ENCODE results near the gene CPB1. TPM values are rescaled to one million over a fixed set of nuclear protein-coding genes. Genes with fewer than 3 reads are reported as not detected.

Gene CPB1
- total and polyA plus RNA-seq, 10 donors, result 0.43 to 58.4 (median 16.6) TPM

GRCh38 chr3:148884261-148884660 is 56.6 kb downstream of the CPB1 start:
- no peaks in the 10 kb centered on the region for H3K4me1 ChIP-seq
- intact Hi-C loops (cut with DNase I; ENCODE audit: low total_unique reads), result no loop called here
- no peaks in the 10 kb centered on the region for H3K36me3 ChIP-seq
- H3K9me3 ChIP-seq, result no peaks in the 10 kb centered on the region
- no peak for DNase-seq
- no peaks in the 10 kb centered on the region for H3K27me3 ChIP-seq (replicated peaks in 1 of 7)
- TF ChIP-seq POLR2A (IDR thresholded peaks at IDR 0.05) (no peak), POLR2AphosphoS5 (IDR thresholded peaks at IDR 0.05) (no peak)
- TF ChIP-seq, protein P1, sequence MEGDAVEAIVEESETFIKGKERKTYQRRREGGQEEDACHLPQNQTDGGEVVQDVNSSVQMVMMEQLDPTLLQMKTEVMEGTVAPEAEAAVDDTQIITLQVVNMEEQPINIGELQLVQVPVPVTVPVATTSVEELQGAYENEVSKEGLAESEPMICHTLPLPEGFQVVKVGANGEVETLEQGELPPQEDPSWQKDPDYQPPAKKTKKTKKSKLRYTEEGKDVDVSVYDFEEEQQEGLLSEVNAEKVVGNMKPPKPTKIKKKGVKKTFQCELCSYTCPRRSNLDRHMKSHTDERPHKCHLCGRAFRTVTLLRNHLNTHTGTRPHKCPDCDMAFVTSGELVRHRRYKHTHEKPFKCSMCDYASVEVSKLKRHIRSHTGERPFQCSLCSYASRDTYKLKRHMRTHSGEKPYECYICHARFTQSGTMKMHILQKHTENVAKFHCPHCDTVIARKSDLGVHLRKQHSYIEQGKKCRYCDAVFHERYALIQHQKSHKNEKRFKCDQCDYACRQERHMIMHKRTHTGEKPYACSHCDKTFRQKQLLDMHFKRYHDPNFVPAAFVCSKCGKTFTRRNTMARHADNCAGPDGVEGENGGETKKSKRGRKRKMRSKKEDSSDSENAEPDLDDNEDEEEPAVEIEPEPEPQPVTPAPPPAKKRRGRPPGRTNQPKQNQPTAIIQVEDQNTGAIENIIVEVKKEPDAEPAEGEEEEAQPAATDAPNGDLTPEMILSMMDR (IDR thresholded peaks at IDR 0.05 in 8 of 11, conservative IDR thresholded peaks at IDR 0.05 in 3 of 11), result no peak
- H3K27ac ChIP-seq, result no peak overlapping the region
- no peak overlapping the region for H3K4me3 ChIP-seq

- 67 to 79% (median 70%) methylated on average over 2 of the region's 2 CpGs for WGBS, 5 donors
- Histone ChIP-seq H3K27me3 (replicated peaks in 1 of 7) (no peaks in the 10 kb centered on the region), H3K9me3 (peaks cover 0 to 5% (median 0%) of the 10 kb centered on the region in 8 donors), H3K4me3 (no peak overlapping the region), H3K36me3 (no peaks in the 10 kb centered on the region), H3K27ac (no peak overlapping the region), H3K4me1 (no peaks in the 10 kb centered on the region)
- intact Hi-C loops (cut with DNase I; ENCODE audit: low total_unique reads), result no loop called here
- DNase-seq, result no peak
- TF ChIP-seq, protein P1 (IDR thresholded peaks at IDR 0.05 in 8 of 11, conservative IDR thresholded peaks at IDR 0.05 in 3 of 11), result no peak
- TF ChIP-seq POLR2AphosphoS5 (IDR thresholded peaks at IDR 0.05) (no peak), POLR2A (IDR thresholded peaks at IDR 0.05) (no peak)
Observed at GRCh38 chr3:148889828-148890227, 62.2 kb downstream of the CPB1 start.

DNA sequence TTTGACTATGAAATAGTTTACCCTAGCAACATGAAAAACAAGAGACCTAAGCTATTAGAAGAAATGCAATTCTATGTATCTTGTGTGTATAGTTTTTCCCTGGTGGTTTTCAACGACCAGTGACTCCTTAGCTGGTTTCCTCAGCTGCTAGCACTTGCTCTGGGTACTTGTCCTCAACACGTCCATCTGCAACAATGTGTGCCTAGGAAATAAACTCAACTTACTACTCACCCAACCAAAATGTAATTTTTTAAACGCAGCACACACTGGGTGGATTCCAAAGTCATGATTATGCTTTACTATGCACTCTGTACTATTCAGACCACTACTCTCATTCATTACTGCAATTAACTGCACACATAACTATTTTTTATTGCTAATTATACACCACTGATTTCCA is 68.5 kb downstream of the CPB1 start:
- no peak overlapping the region for H3K4me3 ChIP-seq
- no peak for DNase-seq
- 62 to 86% (median 74%) methylated on average over 3 of the region's 3 CpGs for whole genome bisulfite sequencing, 5 donors
- TF ChIP-seq POLR2A (IDR thresholded peaks at IDR 0.05), result no peak
- TF ChIP-seq, protein P1 (IDR thresholded peaks at IDR 0.05 in 8 of 11, conservative IDR thresholded peaks at IDR 0.05 in 3 of 11), result no peak
- TF ChIP-seq POLR2AphosphoS5 (IDR thresholded peaks at IDR 0.05), result no peak
- no peak overlapping the region for H3K27ac ChIP-seq
- H3K9me3 ChIP-seq, result peaks cover 0 to 5% (median 0%) of the 10 kb centered on the region in 8 donors
- H3K36me3 ChIP-seq, result no peaks in the 10 kb centered on the region
- H3K4me1 ChIP-seq, result no peaks in the 10 kb centered on the region
- peaks cover 0 to 6% (median 0%) of the 10 kb centered on the region in 7 donors for H3K27me3 ChIP-seq (replicated peaks in 1 of 7)
- intact Hi-C loops (cut with DNase I; ENCODE audit: low total_unique reads), result no loop called here

- Histone ChIP-seq H3K4me1 (no peaks in the 10 kb centered on the region), H3K4me3 (no peak overlapping the region), H3K9me3 (no peaks in the 10 kb centered on the region), H3K36me3 (no peaks in the 10 kb centered on the region), H3K27me3 (replicated peaks in 1 of 7) (peaks cover 0 to 11% (median 0%) of the 10 kb centered on the region in 7 donors), H3K27ac (no peak overlapping the region)
- TF ChIP-seq, protein P1 (IDR thresholded peaks at IDR 0.05 in 8 of 11, conservative IDR thresholded peaks at IDR 0.05 in 3 of 11), result no peak
- TF ChIP-seq POLR2AphosphoS5 (IDR thresholded peaks at IDR 0.05), result no peak
- TF ChIP-seq POLR2A (IDR thresholded peaks at IDR 0.05), result no peak
- WGBS, 5 donors, result 68 to 85% (median 77%) methylated on average over 4 of the region's 4 CpGs
- intact Hi-C loops (cut with DNase I; ENCODE audit: low total_unique reads), result no loop called here
- no peak for DNase-seq
Observed at GRCh38 chr3:148901987-148902791, 74.6 kb downstream of the CPB1 start.

Measured in spleen (tissue), 11 donors.